Esophagus muscularis mucosa (tissue), 4 donors: ENCODE results near the gene ANO3. TPM values are rescaled to one million over a fixed set of nuclear protein-coding genes. Genes with fewer than 3 reads are reported as not detected.

Experiments used
- DNase-seq: peaks from one replicate; pipeline ENCODE4 v3.0.0-alpha.2; 2017; ENCODE audit errors: extremely low spot score
- H3K27ac ChIP-seq, 4 donors: fragments of 200-600 bp; sonication (generic); replicated peaks in 1 of 4; 1 replicate in 3 of 4; 2 replicates in 1 of 4; pipeline ENCODE4 v1.5.1; 2016 to 2019; ENCODE audit warnings: mild to moderate bottlenecking in 1 of 4
- H3K27me3 ChIP-seq, 4 donors: fragments of 200-600 bp; sonication (generic); one replicate each; pipeline versions ENCODE4 v1.5.1 to v1.6.0; 2016 to 2019
- H3K36me3 ChIP-seq, 4 donors: fragments of 200-600 bp; sonication (generic); one replicate each; pipeline ENCODE4 v1.5.1; 2016 to 2019
- H3K4me1 ChIP-seq, 4 donors: fragments of 200-600 bp; sonication (generic); one replicate each; pipeline ENCODE4 v1.5.1; 2016 to 2019
- H3K4me3 ChIP-seq, 4 donors: fragments of 200-600 bp; sonication (generic); 1 replicate in 2 of 4; 2 replicates in 2 of 4; pipeline ENCODE4 v1.5.1; 2016 to 2019; ENCODE audit warnings: mild to moderate bottlenecking in 4 of 4, moderate library complexity in 1 of 4
- H3K9me3 ChIP-seq, 4 donors: fragments of 200-600 bp; sonication (generic); 1 replicate in 3 of 4; 2 replicates in 1 of 4; pipeline ENCODE4 v1.5.1; 2016 to 2019
- CTCF ChIP-seq, 3 experiments: fragments of 200-600 bp in 2 of 3; fragments of 450-650 bp in 1 of 3; sonication (generic) in 2 of 3; IDR thresholded peaks; one replicate each; pipeline ENCODE4 v1.5.1; 2017 to 2019; ENCODE audit warnings: antibody characterized with exemption in 3 of 3, mild to moderate bottlenecking in 2 of 3, moderate library complexity in 1 of 3
- EP300 ChIP-seq: sonication (generic); formaldehyde crosslinking; IDR thresholded peaks from one replicate; pipeline ENCODE4 v1.6.1; 2017; ENCODE audit warnings: antibody characterized with exemption
- POLR2A ChIP-seq: fragments of 450-650 bp; IDR thresholded peaks from one replicate; pipeline ENCODE4 v1.6.1; 2017; ENCODE audit warnings: antibody characterized with exemption, moderate library complexity, mild to moderate bottlenecking, low read depth
- POLR2AphosphoS5 ChIP-seq, 2 donors: sonication (generic); formaldehyde crosslinking; IDR thresholded peaks; one replicate each; pipeline ENCODE4 v1.6.1; 2017; ENCODE audit warnings: antibody characterized with exemption in 2 of 2
- WGBS: methylation state at CpG from one replicate; pipeline ENCODE4 v1.1.5; 2018; 5-methylcytosine and 5-hydroxymethylcytosine counted together
- intact Hi-C: fragments of 100-400 bp; cut with DNase I; formaldehyde crosslinking; loops from one replicate; pipeline ENCODE4 v1.15.1; 2023
- total RNA-seq, 4 donors: library from RNA; depleted of rRNA; stranded (reverse); fragments of >200 nt; gene quantifications; one replicate each; pipeline versions ENCODE4 v1.1.0 to v1.2.1, GENCODE V29; 2016

The ANO3 gene
- total RNA-seq, 4 donors from 2014 or later = 0.17 TPM; not detected in 3

GRCh38 chr11:26675233-26675928 is 343.5 kb downstream of the ANO3 start:
- TF ChIP-seq POLR2AphosphoS5 (IDR thresholded peaks at IDR 0.05) (no peak), CTCF (IDR thresholded peaks at IDR 0.05) (no peak), EP300 (no peak), POLR2A (no peak)
- Histone ChIP-seq H3K27me3 (no peaks in the 10 kb centered on the region), H3K4me3 (no peak overlapping the region), H3K27ac (no peak overlapping the region), H3K9me3 (no peaks in the 10 kb centered on the region), H3K4me1 (peaks cover 0 to 5% (median 0%) of the 10 kb centered on the region in 4 donors), H3K36me3 (no peaks in the 10 kb centered on the region)
- intact Hi-C loops = no loop called here
- WGBS = 80% methylated on average over 2 of the region's 2 CpGs
- no peak for DNase-seq

- Histone ChIP-seq H3K9me3 (no peaks in the 10 kb centered on the region), H3K4me1 (peaks cover 0 to 5% (median 0%) of the 10 kb centered on the region in 4 donors), H3K27ac (no peak overlapping the region), H3K27me3 (no peaks in the 10 kb centered on the region), H3K36me3 (no peaks in the 10 kb centered on the region), H3K4me3 (no peak overlapping the region)
- intact Hi-C loops = no loop called here
- DNase-seq = no peak
- TF ChIP-seq CTCF (IDR thresholded peaks at IDR 0.05) = no peak
- no peak for TF ChIP-seq POLR2A
- TF ChIP-seq POLR2AphosphoS5 (IDR thresholded peaks at IDR 0.05) = no peak
- TF ChIP-seq EP300 = no peak
- WGBS = 61% methylated on average over 2 of the region's 2 CpGs
Measured at GRCh38 chr11:26676641-26677040, 344.7 kb downstream of the ANO3 start.

GRCh38 chr11:26677566-26677965 is 345.6 kb downstream of the ANO3 start:
- DNase-seq = no peak
- no peak for TF ChIP-seq EP300
- TF ChIP-seq POLR2AphosphoS5 (IDR thresholded peaks at IDR 0.05) = no peak
- TF ChIP-seq POLR2A = no peak
- TF ChIP-seq CTCF (IDR thresholded peaks at IDR 0.05) = no peak
- intact Hi-C loops = no loop called here
- no peaks in the 10 kb centered on the region for H3K36me3 ChIP-seq
- no peak overlapping the region for H3K4me3 ChIP-seq
- H3K27me3 ChIP-seq = no peaks in the 10 kb centered on the region
- H3K27ac ChIP-seq = no peak overlapping the region
- H3K4me1 ChIP-seq = peaks cover 0 to 5% (median 0%) of the 10 kb centered on the region in 4 donors
- H3K9me3 ChIP-seq = no peaks in the 10 kb centered on the region

GRCh38 chr11:26687351-26687750 is 355.4 kb downstream of the ANO3 start:
- Histone ChIP-seq H3K27ac (no peak overlapping the region), H3K27me3 (no peaks in the 10 kb centered on the region), H3K36me3 (no peaks in the 10 kb centered on the region), H3K4me1 (no peaks in the 10 kb centered on the region), H3K4me3 (no peak overlapping the region), H3K9me3 (no peaks in the 10 kb centered on the region)
- no peak for DNase-seq
- 85% methylated on average over 1 of the region's 1 CpG for WGBS
- intact Hi-C loops = no loop called here
- TF ChIP-seq EP300 = no peak
- TF ChIP-seq POLR2A = no peak
- TF ChIP-seq POLR2AphosphoS5 (IDR thresholded peaks at IDR 0.05) = no peak

GRCh38 chr11:26688701-26689100 is 356.8 kb downstream of the ANO3 start:
- Histone ChIP-seq H3K9me3 (no peaks in the 10 kb centered on the region), H3K4me1 (no peaks in the 10 kb centered on the region), H3K4me3 (no peak overlapping the region), H3K27me3 (no peaks in the 10 kb centered on the region), H3K27ac (no peak overlapping the region), H3K36me3 (no peaks in the 10 kb centered on the region)
- TF ChIP-seq POLR2AphosphoS5 (IDR thresholded peaks at IDR 0.05) (no peak), CTCF (IDR thresholded peaks at IDR 0.05) (no peak), POLR2A (no peak)
- no peak for DNase-seq
- intact Hi-C loops = no loop called here
- 83% methylated on average over 4 of the region's 4 CpGs for WGBS
